A549 (cell line): ENCODE data around the gene MYO1E. TPM values are rescaled to one million over a fixed set of nuclear protein-coding genes. Genes with fewer than 3 reads are reported as not detected.

Source experiments
- ATAC-seq, 2 experiments: fragments of 200-7000 bp in 1 of 2; fragments of >200 bp in 1 of 2; cut with Nextera tagmentation in 1 of 2; cut with Tn5 transposase in 1 of 2; 3 replicates each; pipeline versions ENCODE4 v1.8.0 to v1.9.1; 2018 to 2020; ENCODE audit warnings: mild to moderate bottlenecking in 1 of 2, moderate library complexity in 1 of 2
- CTCF ChIA-PET: fragments of 300-600 bp; sonication (Branson Sonifier 250); formaldehyde crosslinking; extraction: SDS; loops from one replicate; lab custom pipeline; 2021; ENCODE audit warnings: antibody characterized with exemption, inconsistent platforms; lab: Yijun Ruan, JAX
- POLR2A ChIA-PET: fragments of 350-600 bp; formaldehyde crosslinking; extraction: SDS; loops from one replicate; lab custom pipeline; 2021; ENCODE audit warnings: antibody characterized with exemption, inconsistent platforms; lab: Yijun Ruan, JAX
- DNase-seq, 2 experiments: peaks; one replicate each; pipeline versions ENCODE4 v3.0.0 to v3.0.0-alpha.2; 2011 to 2016; ENCODE audit warnings: low read depth in 1 of 2, low spot score in 1 of 2
- FAIRE-seq: peaks from 2 replicates; lab custom pipeline; 2011; peaks lifted over from hg19 to GRCh38; lab: Jason Lieb, UNC
- H3K27ac ChIP-seq, 2 experiments: fragments of >200 bp; sonication (Bioruptor Twin); formaldehyde crosslinking; 3 replicates each; pipeline ENCODE4 v1.5.1; 2016 to 2017
- H3K4me1 ChIP-seq: fragments of >200 bp; sonication (Bioruptor Twin); formaldehyde crosslinking; 3 replicates; pipeline ENCODE4 v1.6.1; 2016
- H3K4me2 ChIP-seq: fragments of >200 bp; sonication (Bioruptor Twin); formaldehyde crosslinking; 3 replicates; pipeline ENCODE4 v1.6.1; 2016
- H3K4me3 ChIP-seq: fragments of >200 bp; sonication (Bioruptor Twin); formaldehyde crosslinking; 3 replicates; pipeline ENCODE4 v1.5.1; 2016
- H3K9me3 ChIP-seq: fragments of >200 bp; sonication (Bioruptor Twin); formaldehyde crosslinking; 3 replicates; pipeline ENCODE4 v1.6.1; 2016
- CBX2 ChIP-seq: fragments of 200-600 bp; sonication (generic); IDR thresholded peaks from 2 replicates; pipeline ENCODE4 v1.6.1; 2016; ENCODE audit warnings: low read depth, mild to moderate bottlenecking, borderline replicate concordance
- CTCF ChIP-seq: fragments of >200 bp; sonication (Bioruptor Twin); formaldehyde crosslinking; IDR thresholded peaks from 3 replicates; pipeline ENCODE4 v1.5.1; 2016
- ELK1 ChIP-seq: fragments of 150-350 bp; IDR thresholded peaks from 2 replicates; pipeline ENCODE4 v1.6.1; 2014; ENCODE audit warnings: low read depth, mild to moderate bottlenecking, low read length
- FOSB ChIP-seq: fragments of 250-450 bp; sonication (Bioruptor Pico); IDR thresholded peaks from 2 replicates; pipeline ENCODE4 v1.5.0; 2020; ENCODE audit warnings: mild to moderate bottlenecking, moderate library complexity
- HDAC2 ChIP-seq: fragments of 200-600 bp; sonication (generic); IDR thresholded peaks from 2 replicates; pipeline ENCODE4 v1.6.1; 2016
- HOXB13 ChIP-seq: fragments of 250-450 bp; sonication (Bioruptor Pico); IDR thresholded peaks from 2 replicates; pipeline ENCODE4 v1.5.0; 2020; ENCODE audit warnings: low read depth, mild to moderate bottlenecking, moderate library complexity
- JUN ChIP-seq, 2 experiments: fragments of >200 bp; sonication (Bioruptor Twin); formaldehyde crosslinking; IDR thresholded peaks; 2 replicates in 1 of 2; 3 replicates in 1 of 2; pipeline ENCODE4 v1.6.1; 2016 to 2017
- JUNB ChIP-seq: fragments of >200 bp; sonication (Bioruptor Twin); formaldehyde crosslinking; IDR thresholded peaks from 2 replicates; pipeline ENCODE4 v1.6.1; 2016
- KDM1A ChIP-seq: fragments of 200-600 bp; sonication (generic); IDR thresholded peaks from 2 replicates; pipeline ENCODE4 v1.6.1; 2016; ENCODE audit warnings: low read depth, mild to moderate bottlenecking
- MAX ChIP-seq: IDR thresholded peaks from 2 replicates; pipeline ENCODE4 v1.6.1; 2012
- MAZ ChIP-seq: fragments of 150-350 bp; IDR thresholded peaks from 2 replicates; pipeline ENCODE4 v1.6.1; 2014; ENCODE audit warnings: antibody characterized with exemption, low read depth, low read length, borderline replicate concordance
- MYC ChIP-seq: IDR thresholded peaks from 2 replicates; pipeline ENCODE4 v1.6.1; 2012; ENCODE audit warnings: mild to moderate bottlenecking, inconsistent platforms, low read length, improper control_type of control experiment, borderline replicate concordance
- NR3C1 ChIP-seq: fragments of >200 bp; sonication (Bioruptor Twin); formaldehyde crosslinking; IDR thresholded peaks from 3 replicates; pipeline ENCODE4 v1.6.1; 2017
- RCOR1 ChIP-seq: fragments of 150-350 bp; IDR thresholded peaks from 2 replicates; pipeline ENCODE4 v1.6.1; 2014; ENCODE audit warnings: antibody characterized with exemption, low read length, low read depth
- RFX5 ChIP-seq: fragments of 450-650 bp; IDR thresholded peaks from 2 replicates; pipeline ENCODE4 v1.7.1; 2014; ENCODE audit warnings: antibody characterized with exemption, mild to moderate bottlenecking, moderate library complexity
- TFCP2L1 ChIP-seq: fragments of 250-450 bp; sonication (Bioruptor Pico); IDR thresholded peaks from 2 replicates; pipeline ENCODE4 v1.5.0; 2021; ENCODE audit warnings: mild to moderate bottlenecking
- TP53 ChIP-seq: fragments of 250-450 bp; sonication (Bioruptor Pico); IDR thresholded peaks from 2 replicates; pipeline ENCODE4 v1.5.0; 2021; ENCODE audit warnings: mild to moderate bottlenecking, moderate library complexity
- ZSCAN20 ChIP-seq: fragments of 250-450 bp; sonication (Bioruptor Pico); IDR thresholded peaks from 2 replicates; pipeline ENCODE4 v1.8.0; 2022; ENCODE audit warnings: mild to moderate bottlenecking, moderate library complexity
- WGBS: methylation state at CpG from one replicate; pipeline ENCODE4 v1.1.6; 2017; ENCODE audit errors: missing lambda C conversion rate; 5-methylcytosine and 5-hydroxymethylcytosine counted together
- polyA plus RNA-seq, 4 experiments: library from polyadenylated mRNA; depleted of rRNA in 3 of 4; stranded (reverse); fragments of >200 nt; fragmentation: RNase III in 1 of 4; extraction: RNeasy Plus Mini Kit Qiagen cat#74134 plus additional on column Dnase treatment in 1 of 4; gene quantifications; 2 replicates in 3 of 4; 3 replicates in 1 of 4; pipeline ENCODE4 v1.2.3, GENCODE V29; 2011 to 2017

Gene MYO1E
- polyA plus RNA-seq, 2 of the 4 experiments (the other 2 are of a cell fraction) = 202 to 497 TPM

GRCh38 chr15:59208613-59209249, 163.9 kb downstream of the MYO1E start:
- CTCF ChIA-PET = interaction anchor here (1.5 to 1.6 kb wide), 2 partner anchors 11 to 25 kb away, joined by 3 read pairs; no protein-coding TSS in a partner anchor
- FAIRE-seq (no peak), ATAC-seq (no peak), DNase-seq (no peak)
- Histone ChIP-seq H3K4me3 (no peak overlapping the region), H3K9me3 (no peaks in the 10 kb centered on the region), H3K4me1 (no peaks in the 10 kb centered on the region), H3K4me2 (no peak overlapping the region), H3K27ac (0 out of 6 replicates have a peak overlapping the region, but pooled peaks of 1 of the 2 experiments have one; percentile 1)
- POLR2A ChIA-PET = no interaction called here
- no peak for TF ChIP-seq ELK1
- TF ChIP-seq CBX2 = no peak
- no peak for TF ChIP-seq MAZ
- TF ChIP-seq TFCP2L1 (CRISPR knock-in tag) = no peak
- TF ChIP-seq NR3C1 = no peak
- no peak for TF ChIP-seq MYC
- no peak for TF ChIP-seq RCOR1
- no peak for TF ChIP-seq TP53 (CRISPR knock-in tag)
- TF ChIP-seq MAX = no peak
- TF ChIP-seq KDM1A = no peak
- no peak for TF ChIP-seq HDAC2
- TF ChIP-seq RFX5 = no peak
- no peak for TF ChIP-seq CTCF
- no peak for TF ChIP-seq JUNB
- TF ChIP-seq FOSB (CRISPR knock-in tag) = no peak
- no peak for TF ChIP-seq HOXB13 (CRISPR knock-in tag)
- TF ChIP-seq ZSCAN20 (CRISPR knock-in tag) = no peak
- WGBS = 96% methylated on average over 7 of the region's 7 CpGs

GRCh38 chr15:59206623-59207183, 166.0 kb downstream of the MYO1E start, which contains the start of gene LDHAL6B:
Gene LDHAL6B, plus strand, starts transcription at chr15:59206843. Its CDS starts 98 bp downstream, at chr15:59206941.
- TF ChIP-seq FOSB (CRISPR knock-in tag) (no peak), JUN (IDR thresholded peaks at IDR 0.05) (no peak), RFX5 (no peak), MAZ (no peak), HOXB13 (CRISPR knock-in tag) (no peak), CBX2 (no peak), HDAC2 (no peak)
- Histone ChIP-seq H3K4me2 (no peak within 1 kb of the TSS), H3K4me3 (no peak within 1 kb of the TSS), H3K27ac (peak within 1 kb of the TSS in 1 of 2 experiments; percentile 24; a peak in 3 of 6 replicates), H3K9me3 (no peaks in the 10 kb centered on the region), H3K4me1 (no peaks in the 10 kb centered on the region)
- no peak for DNase-seq
- ATAC-seq = no peak
- WGBS = 93% methylated on average over 30 of the region's 30 CpGs
- ChIA-PET CTCF (interaction anchor here (1.0 kb wide), 1 partner anchor 41 kb away, joined by 3 read pairs; no protein-coding TSS in a partner anchor), POLR2A (no interaction called here)
- FAIRE-seq = no peak
